T-cell (primary cell): Measurements from ENCODE around the gene IQSEC1. TPM values are rescaled to one million over a fixed set of nuclear protein-coding genes. Genes with fewer than 3 reads are reported as not detected.
A peak's percentile ranks its signal among the peaks of the same experiment; 100 is the strongest.

Source experiments
- ATAC-seq, 4 experiments: fragments of 200-7000 bp in 3 of 4; fragments of 150-1000 bp in 1 of 4; cut with Tn5 transposase; replicated peaks in 1 of 4; 1 replicate in 3 of 4; 2 replicates in 1 of 4; pipeline ENCODE4 v1.10.0; 2021; ENCODE audit warnings: moderate library complexity in 3 of 4, mild to moderate bottlenecking in 2 of 4, moderate number of reproducible peaks in 1 of 4
- CTCF ChIA-PET, 2 donors: fragments of 300-600 bp; sonication (Branson Sonifier 250); formaldehyde crosslinking; loops; one replicate each; lab custom pipeline; 2022; ENCODE audit warnings: antibody characterized with exemption in 2 of 2; lab: Charles Lee
- POLR2A ChIA-PET, 2 donors: fragments of 300-600 bp; sonication (Branson Sonifier 250); formaldehyde crosslinking; loops; one replicate each; lab custom pipeline; 2022; ENCODE audit warnings: antibody characterized with exemption in 2 of 2; lab: Charles Lee
- DNase-seq, 35 experiments: peaks; one replicate each; pipeline versions ENCODE4 v3.0.0 to v3.0.0-alpha.2; 2013 to 2023
- H3K27ac ChIP-seq: one replicate; pipeline ENCODE4 v1.5.1; 2013; ENCODE audit warnings: low read length
- H3K27me3 ChIP-seq, 2 experiments: replicated peaks in 1 of 2; 1 replicate in 1 of 2; 2 replicates in 1 of 2; pipeline versions ENCODE4 v1.6.1 to v1.7.0; 2013; ENCODE audit warnings: low read length in 1 of 2, mixed read lengths in 1 of 2; ENCODE audit not compliant: control insufficient read depth in 2 of 2, insufficient read depth in 2 of 2; ENCODE audit errors: extremely low read depth in 1 of 2
- H3K36me3 ChIP-seq, 2 donors: 1 replicate in 1 of 2; 2 replicates in 1 of 2; pipeline versions ENCODE4 v1.6.1 to v1.7.0; 2013; ENCODE audit warnings: low read length in 1 of 2; ENCODE audit not compliant: control insufficient read depth in 2 of 2, insufficient read depth in 1 of 2; ENCODE audit errors: extremely low read depth in 1 of 2
- H3K4me1 ChIP-seq, 2 experiments: 1 replicate in 1 of 2; 2 replicates in 1 of 2; pipeline versions ENCODE4 v1.6.1 to v1.7.0; 2013; ENCODE audit warnings: low read length in 2 of 2, mixed read lengths in 1 of 2; ENCODE audit not compliant: insufficient read depth in 2 of 2, control insufficient read depth in 1 of 2; ENCODE audit errors: extremely low read depth in 1 of 2
- H3K4me3 ChIP-seq, 2 donors: 1 replicate in 1 of 2; 2 replicates in 1 of 2; pipeline versions ENCODE4 v1.5.1 to v1.7.0; 2013; ENCODE audit warnings: mild to moderate bottlenecking in 2 of 2, low read length in 1 of 2, moderate library complexity in 1 of 2; ENCODE audit not compliant: control insufficient read depth in 1 of 2; ENCODE audit errors: extremely low read depth in 1 of 2
- H3K9me3 ChIP-seq: 2 replicates; pipeline ENCODE4 v1.7.0; 2013
- H3K27ac Mint-ChIP-seq, 2 donors: one replicate each; pipeline ENCODE4 v1.8.0; 2020 to 2021; ENCODE audit warnings: mild to moderate bottlenecking in 2 of 2, mixed read lengths in 2 of 2
- H3K27me3 Mint-ChIP-seq, 2 donors: one replicate each; pipeline ENCODE4 v1.8.0; 2021 to 2022; ENCODE audit warnings: mixed read lengths in 2 of 2
- H3K36me3 Mint-ChIP-seq: one replicate; pipeline ENCODE4 v1.8.0; 2021; ENCODE audit warnings: mixed read lengths
- H3K4me1 Mint-ChIP-seq, 3 donors: one replicate each; pipeline ENCODE4 v1.8.0; 2020 to 2022; ENCODE audit warnings: mixed read lengths in 3 of 3, mild to moderate bottlenecking in 1 of 3
- H3K4me3 Mint-ChIP-seq, 3 donors: one replicate each; pipeline ENCODE4 v1.8.0; 2020 to 2022; ENCODE audit warnings: mild to moderate bottlenecking in 3 of 3, mixed read lengths in 3 of 3, moderate library complexity in 3 of 3
- H3K9me3 Mint-ChIP-seq, 3 donors: one replicate each; pipeline ENCODE4 v1.8.0; 2020 to 2022; ENCODE audit warnings: mixed read lengths in 3 of 3
- WGBS: methylation state at CpG from one replicate; pipeline ENCODE4 v1.1.5; 2013; ENCODE audit warnings: missing lambda C conversion rate; ENCODE audit not compliant: insufficient coverage; 5-methylcytosine and 5-hydroxymethylcytosine counted together
- total RNA-seq, 35 experiments: library from RNA in 6 of 35; stranded (reverse) in 6 of 35; fragments of 120-200 nt in 1 of 35; gene quantifications; one replicate each; pipeline versions ENCODE4 v1.2.1 to v1.2.4 and lab custom pipeline; 2013 to 2026

IQSEC1 gene
- total RNA-seq, 5 donors from 2014 or later (not counting 1 experiment from before 2014, with no cell fraction given), result 73.7 to 113 (median 86.9) TPM

GRCh38 chr3:13034109-13034800 lies 39.0 kb downstream of the IQSEC1 start:
- ChIA-PET POLR2A (no interaction called here), CTCF (no interaction called here)

GRCh38 chr3:13032206-13032605 lies 41.0 kb downstream of the IQSEC1 start:
- Mint-ChIP-seq H3K27me3 (no peaks in the 10 kb centered on the region), H3K27ac (peak overlapping the region in 1 of 2 donors; percentile 28), H3K4me1 (peaks cover 0 to 5% (median 0%) of the 10 kb centered on the region in 3 donors), H3K9me3 (no peaks in the 10 kb centered on the region), H3K4me3 (no peak overlapping the region), H3K36me3 (no peaks in the 10 kb centered on the region)
- ChIA-PET CTCF (no interaction called here), POLR2A (no interaction called here)
- Histone ChIP-seq H3K27ac (no peak overlapping the region), H3K9me3 (no peaks in the 10 kb centered on the region), H3K4me3 (no peak overlapping the region), H3K27me3 (peaks cover 0 to 9% of the 10 kb centered on the region in 2 experiments), H3K4me1 (no peaks in the 10 kb centered on the region), H3K36me3 (no peaks in the 10 kb centered on the region)
- ATAC-seq (no peak), DNase-seq (no peak)
- 93% methylated on average over 9 of the region's 13 CpGs for WGBS

More at GRCh38 chr3:13034109-13034800, 39.0 kb downstream of the IQSEC1 start:
- Histone ChIP-seq H3K36me3 (no peaks in the 10 kb centered on the region), H3K4me3 (no peak overlapping the region), H3K27ac (no peak overlapping the region), H3K4me1 (no peaks in the 10 kb centered on the region), H3K9me3 (no peaks in the 10 kb centered on the region), H3K27me3 (peaks cover 0 to 9% of the 10 kb centered on the region in 2 experiments)
- Mint-ChIP-seq H3K27me3 (no peaks in the 10 kb centered on the region), H3K9me3 (no peaks in the 10 kb centered on the region), H3K36me3 (no peaks in the 10 kb centered on the region), H3K4me3 (no peak overlapping the region), H3K27ac (no peak overlapping the region), H3K4me1 (no peaks in the 10 kb centered on the region)
- ATAC-seq (no peak), DNase-seq (no peak)
- WGBS, result 86% methylated on average over 17 of the region's 21 CpGs

- H3K4me3 Mint-ChIP-seq, result no peak overlapping the region
- 88% methylated on average over 5 of the region's 7 CpGs for WGBS
- H3K36me3 Mint-ChIP-seq, result no peaks in the 10 kb centered on the region
- ChIA-PET CTCF (no interaction called here), POLR2A (no interaction called here)
- H3K27me3 Mint-ChIP-seq, result no peaks in the 10 kb centered on the region
- peaks cover 0 to 9% (median 0%) of the 10 kb centered on the region in 3 donors for H3K4me1 Mint-ChIP-seq
- Histone ChIP-seq H3K27me3 (peaks cover 0 to 9% of the 10 kb centered on the region in 2 experiments), H3K4me1 (no peaks in the 10 kb centered on the region), H3K27ac (no peak overlapping the region), H3K36me3 (no peaks in the 10 kb centered on the region), H3K9me3 (no peaks in the 10 kb centered on the region), H3K4me3 (no peak overlapping the region)
- ATAC-seq, result no peak
- H3K9me3 Mint-ChIP-seq, result no peaks in the 10 kb centered on the region
- no peak for DNase-seq
- H3K27ac Mint-ChIP-seq, result no peak overlapping the region
Observed at GRCh38 chr3:13031621-13032020, 41.6 kb downstream of the IQSEC1 start.

GRCh38 chr3:13030684-13031083 lies 42.5 kb downstream of the IQSEC1 start:
- H3K27ac ChIP-seq, result no peak overlapping the region
- no peaks in the 10 kb centered on the region for H3K9me3 ChIP-seq
- POLR2A ChIA-PET, result interaction anchor here in 1 of 2 donors (0.6 kb wide), 1 partner anchor 1162 kb away, joined by 3 read pairs; no protein-coding TSS in a partner anchor
- ATAC-seq, result no peak
- Mint-ChIP-seq H3K9me3 (no peaks in the 10 kb centered on the region), H3K4me1 (peaks cover 0 to 9% (median 0%) of the 10 kb centered on the region in 3 donors), H3K4me3 (no peak overlapping the region), H3K36me3 (no peaks in the 10 kb centered on the region), H3K27ac (no peak overlapping the region), H3K27me3 (no peaks in the 10 kb centered on the region)
- CTCF ChIA-PET, result no interaction called here
- H3K36me3 ChIP-seq, result no peaks in the 10 kb centered on the region
- no peaks in the 10 kb centered on the region for H3K4me1 ChIP-seq
- DNase-seq, result no peak
- no peak overlapping the region for H3K4me3 ChIP-seq
- 100% methylated on average over 3 of the region's 9 CpGs for WGBS
- H3K27me3 ChIP-seq, result peaks cover 0 to 9% of the 10 kb centered on the region in 2 experiments

- Mint-ChIP-seq H3K4me3 (no peak overlapping the region), H3K27me3 (no peaks in the 10 kb centered on the region), H3K4me1 (peaks cover 0 to 15% (median 4%) of the 10 kb centered on the region in 3 donors), H3K27ac (no peak overlapping the region), H3K36me3 (no peaks in the 10 kb centered on the region), H3K9me3 (no peaks in the 10 kb centered on the region)
- POLR2A ChIA-PET, result no interaction called here
- H3K4me1 ChIP-seq, result no peaks in the 10 kb centered on the region
- ATAC-seq, result no peak
- CTCF ChIA-PET, result interaction anchor here in 1 of 2 donors (0.8 kb wide), 1 partner anchor 28 kb away, joined by 3 read pairs; no protein-coding TSS in a partner anchor
- no peaks in the 10 kb centered on the region for H3K9me3 ChIP-seq
- H3K27ac ChIP-seq, result no peak overlapping the region
- peaks cover 0 to 5% of the 10 kb centered on the region in 2 experiments for H3K27me3 ChIP-seq
- WGBS, result 74% methylated on average over 7 of the region's 11 CpGs
- H3K4me3 ChIP-seq, result no peak overlapping the region
- DNase-seq, result no peak
- no peaks in the 10 kb centered on the region for H3K36me3 ChIP-seq
Observed at GRCh38 chr3:13028010-13028821, 45.0 kb downstream of the IQSEC1 start.

- DNase-seq, result no peak
- POLR2A ChIA-PET, result interaction anchor here (0.6 kb wide), 2 partner anchors 12 to 26 kb away, joined by 3 to 5 read pairs; no protein-coding TSS in a partner anchor
- 97% methylated on average over 7 of the region's 7 CpGs for WGBS
- H3K27ac ChIP-seq, result no peak overlapping the region
- Mint-ChIP-seq H3K27ac (no peak overlapping the region), H3K9me3 (no peaks in the 10 kb centered on the region), H3K36me3 (no peaks in the 10 kb centered on the region), H3K4me1 (peaks cover 0 to 15% (median 4%) of the 10 kb centered on the region in 3 donors), H3K4me3 (no peak overlapping the region), H3K27me3 (no peaks in the 10 kb centered on the region)
- no peaks in the 10 kb centered on the region for H3K9me3 ChIP-seq
- no peaks in the 10 kb centered on the region for H3K4me1 ChIP-seq
- no peak for ATAC-seq
- H3K27me3 ChIP-seq, result peaks cover 0 to 5% of the 10 kb centered on the region in 2 experiments
- no peak overlapping the region for H3K4me3 ChIP-seq
- CTCF ChIA-PET, result interaction anchor here (0.6 kb wide), 2 partner anchors 15 to 50 kb away, joined by 4 to 7 read pairs; no protein-coding TSS in a partner anchor
- H3K36me3 ChIP-seq, result no peaks in the 10 kb centered on the region
Observed at GRCh38 chr3:13027154-13027553, 46.1 kb downstream of the IQSEC1 start.
